Measurements from ENCODE around the gene SLC24A4.

- TF ChIP-seq CTCF (IDR thresholded peaks at IDR 0.05; ENCODE audit: extremely low read depth in 1 of 2, insufficient read depth in 1 of 2, low read depth in 1 of 2, low read length in 2 of 2), result no peak
- no peak for TF ChIP-seq POLR2A (IDR thresholded peaks at IDR 0.05; ENCODE audit: low read depth, low read length)
These were observed 6.8 kb upstream of the SLC24A4 start for GRCh38 chr14:92316176-92316575.

Data from endothelial cell of umbilical vein (primary cell).